ENCODE results near the gene CYB5R3.
"Not testable (repeated sequence)": the region's sequence is repeated elsewhere in the genome, so short reads cannot be mapped to it uniquely, and the experiment has no call there.

Gene CYB5R3

GRCh38 chr22:42677936-42678335 is 28.7 kb upstream of the CYB5R3 start:
- not testable (repeated sequence) for DNase-seq

GRCh38 chr22:42676059-42676607 is 26.9 kb upstream of the CYB5R3 start:
- DNase-seq: no peak

- DNase-seq: no peak
These were observed 24.8 kb upstream of the CYB5R3 start for GRCh38 chr22:42673898-42674401.

- DNase-seq: not testable (repeated sequence)
These were observed 23.9 kb upstream of the CYB5R3 start for GRCh38 chr22:42673071-42673470.

GRCh38 chr22:42670921-42671709 is 21.9 kb upstream of the CYB5R3 start:
- DNase-seq: peak in 1 of 5 experiments; percentile 39

GRCh38 chr22:42670046-42670445 is 20.9 kb upstream of the CYB5R3 start:
- DNase-seq: no peak

- DNase-seq: not testable (repeated sequence)
These were observed 17.2 kb upstream of the CYB5R3 start for GRCh38 chr22:42666393-42666792.

GRCh38 chr22:42664976-42665831 is 16.0 kb upstream of the CYB5R3 start:
- DNase-seq: peak in 1 of 5 experiments; percentile 27

GRCh38 chr22:42661985-42662831 is 13.0 kb upstream of the CYB5R3 start:
- DNase-seq: peak; percentile 61 to 77 (median 71)

- DNase-seq: no peak
These were observed 7.4 kb upstream of the CYB5R3 start for GRCh38 chr22:42656578-42656977.

- no peak for DNase-seq
These were observed 6.5 kb upstream of the CYB5R3 start for GRCh38 chr22:42655693-42656092.

- DNase-seq: no peak
These were observed 5.4 kb upstream of the CYB5R3 start for GRCh38 chr22:42654436-42655073.

GRCh38 chr22:42653999-42654398 is 4.8 kb upstream of the CYB5R3 start:
- DNase-seq: no peak

- no peak for DNase-seq
These were observed 1.9 kb upstream of the CYB5R3 start for GRCh38 chr22:42651134-42651533.

GRCh38 chr22:42648368-42649245 is 585 bp downstream of the CYB5R3 start:
- DNase-seq: peak in 2 of 5 experiments; percentile 36 to 81

- DNase-seq: no peak
These were observed 1.2 kb downstream of the CYB5R3 start for GRCh38 chr22:42648017-42648367.

GRCh38 chr22:42646569-42647525 is 2.3 kb downstream of the CYB5R3 start:
- DNase-seq: no peak

GRCh38 chr22:42645938-42646568 is 3.1 kb downstream of the CYB5R3 start:
- DNase-seq: no peak

GRCh38 chr22:42645341-42645937 is 3.8 kb downstream of the CYB5R3 start:
- DNase-seq: no peak
